HG02970 (cell line): Measurements from ENCODE around the gene CCL11.

Experiments used
- ATAC-seq: cut with Tn5 transposase; IDR thresholded peaks from one replicate; pipeline ENCODE4 v1.9.1; 2021; ENCODE audit warnings: mild to moderate bottlenecking, moderate library complexity, moderate number of reproducible peaks; ENCODE audit not compliant: unreplicated experiment, low FRiP score

The CCL11 gene

DNA sequence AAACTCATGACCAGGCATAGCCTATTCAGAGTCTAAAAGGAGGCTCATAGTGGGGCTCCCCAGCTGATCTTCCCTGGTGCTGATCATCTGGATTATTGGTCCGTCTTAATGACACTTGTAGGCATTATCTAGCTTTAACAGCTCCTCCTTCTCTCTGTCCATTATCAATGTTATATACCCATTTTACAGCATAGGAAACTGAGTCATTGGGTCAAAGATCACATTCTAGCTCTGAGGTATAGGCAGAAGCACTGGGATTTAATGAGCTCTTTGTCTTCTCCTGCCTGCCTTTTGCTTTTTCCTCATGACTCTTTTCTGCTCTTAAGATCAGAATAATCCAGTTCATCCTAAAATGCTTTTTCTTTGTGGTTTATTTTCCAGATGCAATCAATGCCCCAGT, 29.7 kb upstream of the CCL11 start:
- ATAC-seq = no peak

DNA sequence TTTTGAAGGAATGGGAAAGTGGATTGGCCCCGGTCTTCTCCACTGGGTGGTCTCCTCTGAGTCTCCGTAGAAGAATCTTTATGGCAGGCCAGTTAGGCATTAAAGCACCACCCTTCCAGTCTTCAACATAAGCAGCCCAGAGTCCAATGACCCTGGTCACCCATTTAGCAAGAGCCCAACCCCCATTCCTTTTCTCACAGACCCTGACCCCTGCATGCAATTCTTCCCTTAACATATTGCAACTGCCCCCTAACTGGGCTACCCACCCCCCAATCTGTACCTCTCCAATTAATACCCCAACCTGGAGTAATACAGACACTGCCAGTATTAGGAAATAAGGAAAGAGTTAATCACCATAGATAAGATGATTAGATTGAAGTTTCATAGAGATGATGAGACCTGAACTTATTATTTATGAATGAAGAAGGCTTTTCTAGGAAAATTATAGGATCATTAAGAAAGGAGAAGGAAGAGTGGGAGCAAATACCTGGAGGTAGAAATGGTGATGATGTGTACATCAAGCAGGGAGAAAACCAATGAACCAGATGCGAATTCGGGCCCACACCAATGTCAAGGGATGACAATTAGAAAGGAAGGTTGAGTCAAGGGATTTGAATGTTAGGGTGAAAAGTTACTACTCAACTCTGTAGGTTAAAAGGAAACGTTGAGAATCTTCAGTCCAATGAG, 28.1 kb upstream of the CCL11 start:
- no peak for ATAC-seq

DNA sequence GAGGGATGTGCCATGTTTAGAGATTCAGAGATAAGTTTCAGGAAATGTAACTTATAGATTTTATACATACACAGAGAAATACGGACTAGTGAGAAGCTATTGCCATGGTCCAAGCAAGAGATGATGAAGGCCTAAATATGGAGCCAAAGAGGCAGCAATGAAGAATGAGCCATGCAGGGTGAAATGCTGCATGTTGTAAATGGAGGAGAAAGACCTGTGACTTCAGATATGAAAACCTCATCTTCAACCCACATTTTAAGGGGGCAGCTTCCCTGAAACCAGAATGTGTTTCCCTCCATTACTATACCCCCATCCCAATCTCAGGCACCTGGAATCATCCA, 27.6 kb upstream of the CCL11 start:
- ATAC-seq = no peak

DNA sequence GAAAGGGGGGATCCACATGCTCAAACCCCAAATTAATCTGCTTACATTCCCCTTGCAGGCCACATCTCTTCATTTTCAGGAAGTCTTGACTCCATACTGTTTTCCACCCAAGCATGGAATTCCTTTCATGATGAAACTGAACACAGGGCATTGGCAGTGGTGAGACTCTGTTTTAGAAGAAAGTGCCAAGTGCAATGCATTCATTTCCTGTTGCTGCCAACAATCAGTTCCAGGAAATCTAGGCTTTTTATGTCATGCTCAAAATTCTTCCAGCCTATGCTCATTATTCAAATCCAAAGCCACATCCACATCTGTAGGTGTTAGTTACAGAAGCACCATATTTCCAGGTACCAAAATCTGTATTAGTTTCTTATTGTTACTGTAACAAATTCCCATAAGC, 26.4 kb upstream of the CCL11 start:
- ATAC-seq = no peak

DNA sequence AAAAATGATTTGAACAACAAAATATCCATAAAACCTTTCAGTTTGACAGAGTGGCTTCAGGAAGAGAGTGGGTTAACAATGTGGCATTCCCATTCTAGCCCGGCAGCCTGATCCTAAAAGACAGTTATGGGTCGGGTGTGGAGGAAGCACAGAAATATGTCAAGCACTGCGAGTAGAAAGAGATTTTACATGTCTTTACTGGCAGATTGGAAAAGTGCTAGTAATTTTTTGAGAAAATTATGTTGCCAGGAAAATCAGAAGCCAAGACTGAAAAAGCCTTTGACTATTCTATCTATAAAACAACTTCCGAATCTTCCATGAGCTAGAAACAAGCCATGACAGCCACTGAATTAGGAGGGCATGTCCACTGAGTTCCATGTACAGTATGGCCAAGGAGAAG, 24.7 kb upstream of the CCL11 start:
- no peak for ATAC-seq

DNA sequence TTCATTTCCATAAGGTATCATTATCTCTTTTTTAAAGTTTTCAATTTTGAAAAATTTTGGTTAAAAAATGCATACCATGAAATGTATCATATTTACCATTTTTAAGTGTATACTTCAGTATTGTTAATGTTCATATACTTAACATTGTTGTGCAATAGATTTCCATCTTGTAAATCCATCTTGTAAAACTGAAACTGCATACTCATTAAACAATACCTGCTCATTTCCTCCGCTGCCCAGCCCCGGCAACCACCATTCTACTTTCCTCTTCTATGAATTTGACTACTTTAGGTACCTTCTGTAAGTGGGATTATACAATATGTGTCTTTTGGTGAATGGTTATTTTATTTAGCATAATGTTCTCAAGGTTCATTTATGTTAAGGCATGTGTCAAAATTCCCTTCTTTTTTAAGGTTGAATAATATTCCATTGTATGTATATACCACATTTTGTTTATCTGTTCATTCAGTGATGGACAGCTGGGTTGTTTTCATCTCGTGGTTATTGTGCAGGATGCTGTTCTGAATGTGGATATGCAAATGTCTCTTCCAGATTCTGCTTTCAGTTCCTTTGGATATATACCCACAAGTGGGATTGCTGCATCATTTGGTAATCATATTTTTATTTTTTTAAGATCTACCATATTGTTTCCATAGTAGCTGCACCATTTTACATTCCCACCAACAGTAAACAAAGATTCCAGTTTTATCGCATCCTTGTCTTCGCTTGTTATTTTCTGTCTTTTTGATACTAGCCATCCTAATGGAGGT, 23.8 kb upstream of the CCL11 start:
- no peak for ATAC-seq

DNA sequence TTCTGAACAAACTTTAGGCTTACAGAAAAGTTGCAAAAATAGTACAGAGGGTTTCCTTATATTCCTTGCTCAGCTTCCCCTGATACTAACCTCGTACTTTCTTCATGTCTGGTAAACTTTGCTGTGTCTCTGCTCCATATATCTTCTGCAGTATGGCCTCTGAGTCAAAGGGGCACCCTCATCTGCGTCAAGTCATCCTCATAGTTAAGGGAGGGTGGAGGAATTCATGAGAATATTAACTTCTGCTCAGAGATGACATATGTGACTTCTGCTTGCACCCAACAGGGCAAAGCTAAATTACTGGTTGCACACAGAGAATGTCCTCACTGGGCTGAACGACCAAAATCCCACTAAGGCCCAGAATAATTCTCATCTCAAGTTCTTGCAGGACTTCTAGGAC, 19.8 kb upstream of the CCL11 start:
- ATAC-seq = no peak

DNA sequence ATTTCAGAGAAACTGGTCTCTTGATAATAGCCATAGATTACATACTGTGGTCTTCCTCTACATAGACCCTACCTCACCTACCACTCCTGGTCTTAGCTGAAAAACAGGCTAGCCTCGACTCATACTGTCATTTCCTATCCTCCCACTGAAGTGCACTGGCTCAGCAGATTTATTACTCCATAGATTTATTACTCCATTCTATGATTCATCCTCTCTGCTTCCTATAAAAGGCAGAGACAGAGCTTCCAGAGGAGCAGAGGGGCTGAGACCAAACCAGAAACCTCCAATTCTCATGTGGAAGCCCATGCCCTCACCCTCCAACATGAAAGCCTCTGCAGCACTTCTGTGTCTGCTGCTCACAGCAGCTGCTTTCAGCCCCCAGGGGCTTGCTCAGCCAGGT, 15.6 kb upstream of the CCL11 start, which contains the start of gene CCL7:
CCL7 (plus strand) TSS at position 253 of the 400 bp plus-strand sequence; CDS start at position 323, 70 bp downstream.
- ATAC-seq = no peak

DNA sequence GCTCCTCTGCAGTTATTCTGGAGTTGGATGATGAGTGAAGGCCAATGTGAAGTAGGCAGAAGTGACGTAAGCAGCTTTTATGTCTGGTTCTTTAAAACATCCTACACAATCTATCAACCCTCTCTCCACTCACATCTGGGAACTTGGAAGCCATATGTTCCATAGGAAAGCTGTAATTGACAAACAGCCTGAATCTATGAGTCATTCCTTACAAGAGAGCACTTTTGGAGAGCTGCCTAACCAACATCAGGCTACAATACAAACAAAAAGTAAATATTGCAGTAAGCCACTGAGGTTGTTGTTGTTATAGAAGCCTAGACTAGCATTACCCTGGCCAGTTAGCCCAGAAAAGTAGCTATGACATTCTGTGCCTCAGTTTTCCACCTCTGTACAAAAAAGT, 9.7 kb upstream of the CCL11 start:
- ATAC-seq = no peak

DNA sequence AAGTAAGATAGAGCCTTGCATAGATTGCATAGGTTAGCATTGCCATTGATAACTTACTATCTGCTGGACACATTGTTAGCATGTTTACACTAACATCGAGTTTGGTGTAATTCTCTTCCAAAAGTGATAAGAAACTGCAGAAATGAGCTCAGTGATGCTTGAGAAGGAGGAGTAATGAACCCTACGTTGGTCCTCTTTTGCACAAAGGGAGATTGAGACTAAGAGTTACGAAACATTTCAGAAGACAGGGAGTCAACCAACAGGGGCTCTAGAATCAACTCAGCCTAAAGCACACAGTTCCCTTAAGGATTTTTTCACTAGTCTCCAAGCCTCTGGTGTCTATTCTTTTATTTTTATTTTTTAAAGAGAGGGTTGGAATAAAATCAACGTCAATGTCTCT, 8.7 kb upstream of the CCL11 start:
- no peak for ATAC-seq

DNA sequence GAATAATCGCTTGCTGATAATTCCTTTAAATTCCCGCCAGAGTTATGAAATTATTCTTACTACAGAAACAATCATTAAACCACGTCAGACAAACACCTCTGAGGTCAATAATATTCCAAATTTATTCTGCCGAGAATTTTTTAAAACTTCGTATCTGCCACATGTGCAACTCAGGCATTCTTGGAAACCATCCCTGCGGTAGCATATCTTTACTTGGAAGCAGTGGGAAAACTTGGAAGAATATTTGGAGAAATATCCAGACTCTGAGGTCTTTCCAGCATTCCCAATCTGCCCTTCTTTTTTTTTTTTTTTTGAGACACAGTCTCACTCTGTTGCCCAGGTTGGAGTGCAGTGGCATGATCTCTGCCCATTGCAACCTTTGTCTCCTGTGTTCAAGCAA, 2.0 kb upstream of the CCL11 start:
- no peak for ATAC-seq

DNA sequence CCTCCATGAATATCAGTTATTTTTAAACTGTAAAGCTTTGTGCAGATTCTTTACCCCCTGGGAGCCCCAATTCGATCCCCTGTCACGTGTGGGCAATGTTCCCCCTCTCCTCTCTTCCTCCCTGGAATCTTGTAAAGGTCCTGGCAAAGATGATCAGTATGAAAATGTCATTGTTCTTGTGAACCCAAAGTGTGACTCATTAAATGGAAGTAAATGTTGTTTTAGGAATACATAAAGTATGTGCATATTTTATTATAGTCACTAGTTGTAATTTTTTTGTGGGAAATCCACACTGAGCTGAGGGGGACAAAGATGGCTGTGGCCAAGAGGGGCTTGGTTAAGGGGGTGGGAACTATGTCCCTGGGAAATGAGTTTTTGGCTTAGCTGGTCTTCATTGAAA, 2.3 kb downstream of the CCL11 start:
- ATAC-seq = no peak

DNA sequence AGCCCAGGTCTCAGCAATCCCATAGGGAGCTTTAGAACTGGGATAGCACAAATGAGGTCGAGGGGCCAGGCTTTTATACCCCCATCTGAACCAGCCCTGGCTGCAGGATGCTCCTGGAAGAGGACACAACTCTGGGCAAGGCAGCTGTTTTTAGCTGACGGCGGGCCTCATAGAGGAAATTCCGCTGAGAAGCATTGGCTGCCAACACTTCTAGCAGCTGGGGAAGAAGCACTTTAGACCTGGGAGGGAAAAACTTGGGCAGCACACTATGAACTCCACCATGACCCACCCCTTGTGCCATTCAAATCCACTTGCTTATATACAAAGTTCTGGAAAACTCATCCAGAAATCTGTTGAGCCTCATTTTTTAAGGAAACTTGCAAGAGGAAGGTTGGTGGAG, 5.0 kb downstream of the CCL11 start:
- no peak for ATAC-seq

DNA sequence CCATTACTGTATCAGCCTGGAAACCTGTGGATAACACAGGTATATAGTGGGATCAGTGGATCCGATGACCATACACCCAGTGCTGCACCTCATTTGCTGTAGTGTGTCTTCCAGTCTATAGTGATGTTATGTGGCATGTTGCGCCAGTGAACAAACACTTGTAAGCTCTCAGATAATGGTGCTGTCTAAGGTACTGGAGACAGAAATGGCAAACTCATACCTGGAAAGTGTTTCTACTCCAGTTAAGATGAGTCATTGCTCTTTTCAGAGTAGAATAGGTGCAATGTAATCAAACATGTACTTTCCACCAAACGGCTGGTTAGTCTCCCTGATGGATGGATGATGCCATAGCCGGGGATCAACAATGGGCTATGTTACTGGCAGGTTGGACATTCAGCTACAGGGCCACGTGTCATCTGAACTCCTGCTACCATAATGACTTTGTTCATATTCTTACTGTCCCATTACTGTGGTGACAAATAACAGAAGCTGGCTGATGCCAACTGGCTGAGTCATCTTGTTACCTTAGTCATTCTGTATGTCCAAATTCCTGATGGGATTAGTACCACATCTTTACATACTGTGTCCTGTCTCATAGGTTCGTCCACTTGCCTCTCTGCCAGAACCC, 6.3 kb downstream of the CCL11 start:
- ATAC-seq = no peak

DNA sequence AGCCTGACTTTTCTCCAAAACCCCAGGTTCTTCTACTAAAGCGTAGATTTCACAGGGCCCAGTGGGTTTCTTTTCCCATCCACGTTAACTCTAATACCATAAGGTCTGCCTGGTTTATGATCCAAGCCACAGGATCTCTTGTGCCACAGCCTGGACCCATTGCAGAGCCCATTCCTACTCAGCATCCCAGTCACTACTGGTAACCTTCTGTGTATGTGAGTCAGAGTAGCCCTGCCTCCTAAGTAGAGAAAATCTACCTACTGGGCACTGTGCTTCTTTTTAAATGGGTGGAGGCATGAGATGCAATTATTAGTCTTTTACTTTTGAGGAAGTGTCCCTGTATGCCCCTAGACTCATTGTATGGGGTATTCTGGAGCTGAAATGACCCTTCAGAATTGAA, 13.5 kb downstream of the CCL11 start:
- ATAC-seq = no peak

DNA sequence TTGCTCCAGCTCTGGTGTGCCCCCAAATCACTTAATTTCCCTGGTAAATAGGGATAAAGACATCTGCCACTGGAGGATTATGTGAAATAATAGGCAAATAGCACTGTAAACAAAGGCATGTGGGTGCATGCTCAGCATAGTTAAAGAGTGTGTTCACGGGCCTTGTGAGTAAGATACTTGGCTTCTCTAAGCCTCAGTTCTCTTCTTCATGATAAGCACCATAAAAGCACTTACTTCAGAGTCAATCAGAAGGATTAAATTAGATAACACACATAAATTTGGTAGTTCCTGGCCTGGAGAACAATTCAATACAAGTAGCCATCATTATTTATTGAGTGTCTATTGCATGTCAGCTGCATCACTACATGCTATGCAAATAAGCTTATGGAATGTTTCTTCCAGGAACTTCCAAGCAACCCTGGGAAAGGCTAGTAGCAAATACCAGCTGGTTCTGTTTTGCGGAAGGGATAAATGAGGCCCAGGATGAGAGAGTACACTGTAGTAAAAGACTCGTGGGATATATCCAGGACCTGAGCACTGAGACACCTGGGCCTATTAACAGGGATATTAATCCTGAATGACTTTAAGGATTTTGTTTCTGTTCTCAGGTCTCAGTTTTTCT, 14.5 kb downstream of the CCL11 start:
- ATAC-seq = no peak

DNA sequence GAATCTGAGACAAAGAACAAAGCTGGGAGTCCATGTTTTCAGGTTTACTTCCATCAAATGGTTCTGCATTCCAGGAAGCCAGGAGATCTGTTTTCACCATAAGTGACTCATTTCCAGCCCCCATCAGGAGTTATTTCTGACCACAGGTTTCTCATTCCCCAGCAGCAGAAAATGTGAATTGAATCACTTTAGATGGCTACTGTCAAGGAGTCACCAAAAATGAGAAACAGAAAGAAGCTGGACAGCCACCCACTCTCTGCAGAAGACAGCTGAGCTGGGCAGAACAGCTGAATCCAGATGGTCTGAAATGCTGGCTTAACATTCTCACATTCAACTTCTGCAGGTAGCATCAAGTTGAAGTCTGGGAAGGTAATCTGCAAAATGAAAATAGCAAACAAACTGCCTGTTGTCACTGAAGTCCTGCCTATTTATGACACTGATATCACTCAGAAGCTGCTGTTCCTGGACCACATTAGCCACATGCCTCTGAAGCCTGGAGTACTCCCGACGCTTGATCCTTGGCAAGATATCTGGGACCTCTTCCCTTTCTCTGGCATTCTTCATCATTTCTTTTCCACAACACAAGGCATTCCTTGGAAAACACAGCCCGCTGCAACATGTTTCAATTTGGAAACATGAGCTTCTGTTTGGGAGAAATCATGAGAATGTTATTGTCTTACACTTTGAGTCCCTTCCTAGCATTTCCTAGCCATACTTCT, 15.3 kb downstream of the CCL11 start:
- ATAC-seq = no peak

DNA sequence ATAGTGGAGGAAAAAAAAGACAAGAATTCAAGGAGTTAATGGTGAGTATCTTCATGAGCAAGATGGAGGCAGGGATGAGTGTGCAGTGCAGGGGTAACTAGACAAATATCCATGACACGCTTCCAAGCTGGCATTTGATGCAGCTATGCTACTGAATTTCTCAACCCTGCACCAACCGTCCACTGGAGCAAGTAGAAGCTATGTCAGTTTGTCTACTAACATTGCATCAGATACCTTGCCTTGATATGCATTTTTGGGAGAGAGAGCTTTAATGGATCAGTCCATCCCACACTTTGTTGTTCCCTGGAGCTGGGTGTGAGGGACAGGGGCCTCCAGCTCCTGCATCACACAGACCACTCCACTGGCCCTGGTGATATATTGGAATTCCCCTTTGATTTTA, 16.4 kb downstream of the CCL11 start:
- ATAC-seq = no peak

DNA sequence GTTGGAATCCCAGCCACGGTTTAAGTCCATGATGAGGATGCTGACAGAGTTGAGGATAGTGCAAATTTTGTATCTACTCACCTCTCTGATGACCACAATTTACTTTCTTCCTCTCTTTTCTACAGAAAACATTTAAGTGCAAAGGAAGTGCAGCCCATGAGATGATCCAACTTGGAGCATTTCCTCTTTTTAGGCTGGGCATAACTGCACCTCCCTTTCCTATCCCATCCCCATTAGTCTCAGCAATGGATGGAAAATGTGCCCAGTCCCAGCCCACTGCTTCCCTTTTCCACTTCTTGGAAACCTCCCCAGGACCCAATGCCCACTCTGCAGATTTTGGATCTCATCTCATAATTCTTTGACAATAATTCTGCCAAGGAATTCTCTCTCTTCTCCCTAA, 17.1 kb downstream of the CCL11 start:
- no peak for ATAC-seq

DNA sequence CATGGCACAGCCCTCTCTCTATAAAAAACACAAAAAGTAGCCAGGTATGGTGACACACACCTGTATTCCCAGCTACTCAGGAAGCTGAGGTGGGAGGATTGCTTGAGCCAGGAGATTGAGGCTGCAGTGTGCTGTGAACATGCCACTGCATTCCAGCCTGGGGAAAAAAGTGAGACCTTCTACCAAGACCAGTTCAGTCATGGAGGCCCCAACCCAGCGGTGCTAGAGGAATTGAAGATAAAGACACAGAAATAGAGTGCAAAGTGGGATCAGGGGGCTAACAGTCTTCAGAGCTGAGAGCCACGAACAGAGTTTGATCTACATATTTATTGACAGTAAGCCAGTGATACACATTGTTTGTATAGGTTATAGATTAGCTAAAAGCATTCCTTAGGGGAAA, 18.1 kb downstream of the CCL11 start:
- ATAC-seq = no peak

DNA sequence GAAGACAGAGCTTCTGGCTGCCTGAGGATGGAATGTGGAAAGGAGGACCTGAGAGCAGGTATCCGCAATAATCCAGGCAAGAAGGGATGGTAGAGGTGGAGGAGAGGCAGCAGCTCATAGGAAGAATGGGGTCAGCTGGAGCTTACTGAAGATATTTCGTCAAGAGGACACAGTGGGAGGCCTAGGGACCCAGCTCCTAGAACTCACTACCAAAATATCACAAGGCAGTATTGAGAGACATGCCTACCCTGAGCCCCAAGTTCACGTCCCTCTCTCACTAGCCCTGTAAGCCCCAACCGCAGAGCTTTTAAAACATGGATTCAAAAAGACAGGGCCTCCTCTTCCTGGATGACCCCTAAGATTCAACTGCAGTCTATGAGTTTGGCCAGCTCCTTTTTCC, 19.5 kb downstream of the CCL11 start:
- ATAC-seq = no peak
